Peyer's patch (tissue), 4 donors: Measurements from ENCODE around the gene ALDH1L1.

ENCODE experiments used
- POLR2A ChIP-seq, 2 donors: fragments of 450-650 bp; IDR thresholded peaks; one replicate each; pipeline ENCODE4 v1.5.1; 2017; ENCODE audit warnings: antibody characterized with exemption in 2 of 2, mild to moderate bottlenecking in 2 of 2, moderate library complexity in 2 of 2
- TF ChIP-seq, protein P1 (sequence below), 6 experiments: fragments of 450-650 bp in 4 of 6; fragments of 200-600 bp in 2 of 6; sonication (generic) in 1 of 6; IDR thresholded peaks; one replicate each; pipeline ENCODE4 v1.5.1; 2017 to 2019; ENCODE audit warnings: antibody characterized with exemption in 6 of 6, mild to moderate bottlenecking in 3 of 6, moderate library complexity in 1 of 6

- TF ChIP-seq, protein P1, sequence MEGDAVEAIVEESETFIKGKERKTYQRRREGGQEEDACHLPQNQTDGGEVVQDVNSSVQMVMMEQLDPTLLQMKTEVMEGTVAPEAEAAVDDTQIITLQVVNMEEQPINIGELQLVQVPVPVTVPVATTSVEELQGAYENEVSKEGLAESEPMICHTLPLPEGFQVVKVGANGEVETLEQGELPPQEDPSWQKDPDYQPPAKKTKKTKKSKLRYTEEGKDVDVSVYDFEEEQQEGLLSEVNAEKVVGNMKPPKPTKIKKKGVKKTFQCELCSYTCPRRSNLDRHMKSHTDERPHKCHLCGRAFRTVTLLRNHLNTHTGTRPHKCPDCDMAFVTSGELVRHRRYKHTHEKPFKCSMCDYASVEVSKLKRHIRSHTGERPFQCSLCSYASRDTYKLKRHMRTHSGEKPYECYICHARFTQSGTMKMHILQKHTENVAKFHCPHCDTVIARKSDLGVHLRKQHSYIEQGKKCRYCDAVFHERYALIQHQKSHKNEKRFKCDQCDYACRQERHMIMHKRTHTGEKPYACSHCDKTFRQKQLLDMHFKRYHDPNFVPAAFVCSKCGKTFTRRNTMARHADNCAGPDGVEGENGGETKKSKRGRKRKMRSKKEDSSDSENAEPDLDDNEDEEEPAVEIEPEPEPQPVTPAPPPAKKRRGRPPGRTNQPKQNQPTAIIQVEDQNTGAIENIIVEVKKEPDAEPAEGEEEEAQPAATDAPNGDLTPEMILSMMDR (IDR thresholded peaks at IDR 0.05) = no peak
- no peak for TF ChIP-seq POLR2A (IDR thresholded peaks at IDR 0.05)
Observed at GRCh38 chr3:126156468-126156867, 23.9 kb downstream of the ALDH1L1 start.
